GM19395 (cell line): Measurements from ENCODE around the gene BANP.
"Not testable (repeated sequence)": the region's sequence is repeated elsewhere in the genome, so short reads cannot be mapped to it uniquely, and the experiment has no call there.

ENCODE experiments used
- ATAC-seq: cut with Tn5 transposase; IDR thresholded peaks from one replicate; pipeline ENCODE4 v1.9.1; 2021; ENCODE audit warnings: mild to moderate bottlenecking, moderate library complexity; ENCODE audit not compliant: unreplicated experiment

The BANP gene

DNA sequence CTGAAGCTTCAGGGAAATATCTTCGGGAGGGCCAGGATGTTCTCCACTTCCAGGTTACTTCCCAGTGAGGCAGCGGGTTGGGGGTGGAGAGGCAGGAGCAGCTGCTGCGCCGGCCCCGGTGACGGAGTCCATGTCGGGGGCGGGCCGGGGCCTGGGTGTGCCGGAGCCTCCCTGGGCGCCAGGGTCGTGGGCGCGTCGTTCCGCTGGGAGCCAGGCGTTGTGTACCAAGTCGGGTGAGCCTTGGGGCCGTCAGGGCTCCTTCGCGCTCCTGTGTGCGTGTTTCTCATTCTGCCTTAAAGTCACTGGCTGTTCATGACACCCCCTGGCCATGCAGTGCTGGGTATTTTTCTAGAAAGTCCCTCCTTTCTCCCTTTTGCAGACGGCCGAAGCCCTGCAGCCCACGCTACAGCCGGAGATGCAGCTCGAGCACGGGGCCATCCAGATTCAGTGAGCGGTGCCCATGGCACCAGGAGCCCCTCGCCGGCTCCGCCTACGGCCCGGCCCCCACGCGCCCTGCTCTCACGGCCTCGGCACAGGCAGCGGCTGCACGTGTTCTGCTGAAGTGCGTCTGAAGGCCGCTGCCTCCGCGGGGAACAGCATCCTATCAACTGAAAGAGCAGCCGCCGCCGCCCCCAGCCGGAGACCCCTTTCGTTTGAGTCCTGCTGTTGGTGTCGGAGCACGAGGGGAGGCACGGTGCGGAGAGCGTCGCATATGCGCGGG lies 125.1 kb downstream of the BANP start:
- ATAC-seq = no peak

GRCh38 chr16:88076932-88077320 lies 125.7 kb downstream of the BANP start:
- not testable (repeated sequence) for ATAC-seq

DNA sequence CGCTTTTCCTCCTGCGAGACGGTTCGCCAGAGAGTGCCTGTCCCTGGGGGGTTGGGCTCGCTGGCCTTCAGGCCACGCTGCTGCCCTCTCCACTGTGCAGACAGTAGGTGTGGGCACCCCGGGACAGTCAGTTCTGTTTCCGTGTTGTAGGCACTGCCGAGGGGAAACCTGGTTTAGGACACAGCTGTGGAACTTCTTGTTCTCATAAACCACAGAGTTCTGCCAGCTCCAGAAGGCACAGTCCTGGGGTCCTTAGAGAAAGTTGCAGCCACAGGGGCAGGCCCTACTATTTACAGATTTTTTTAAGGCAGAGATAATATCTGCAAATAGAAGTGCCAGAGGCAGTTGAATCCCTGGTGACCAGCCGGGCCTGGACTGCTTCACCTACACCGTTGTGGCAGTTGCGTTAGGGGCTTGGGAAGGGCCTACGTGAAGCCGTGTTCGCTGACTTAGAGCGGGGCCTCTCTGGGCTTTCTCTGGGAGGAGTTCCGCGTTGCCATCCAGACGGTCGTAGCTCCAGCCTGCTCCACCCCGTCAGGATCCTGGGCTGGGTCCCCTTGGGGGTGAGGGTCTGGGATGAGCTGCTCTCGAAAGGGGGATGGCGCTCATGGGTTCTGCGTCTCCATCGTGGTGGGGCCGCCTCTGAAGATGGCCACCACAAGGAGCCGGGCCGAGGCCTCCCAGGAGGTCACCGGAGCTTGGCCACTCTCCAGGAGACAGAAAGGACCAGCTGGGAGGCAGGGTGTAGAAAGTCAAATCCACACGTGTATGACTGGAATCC lies 126.3 kb downstream of the BANP start:
- no peak for ATAC-seq

DNA sequence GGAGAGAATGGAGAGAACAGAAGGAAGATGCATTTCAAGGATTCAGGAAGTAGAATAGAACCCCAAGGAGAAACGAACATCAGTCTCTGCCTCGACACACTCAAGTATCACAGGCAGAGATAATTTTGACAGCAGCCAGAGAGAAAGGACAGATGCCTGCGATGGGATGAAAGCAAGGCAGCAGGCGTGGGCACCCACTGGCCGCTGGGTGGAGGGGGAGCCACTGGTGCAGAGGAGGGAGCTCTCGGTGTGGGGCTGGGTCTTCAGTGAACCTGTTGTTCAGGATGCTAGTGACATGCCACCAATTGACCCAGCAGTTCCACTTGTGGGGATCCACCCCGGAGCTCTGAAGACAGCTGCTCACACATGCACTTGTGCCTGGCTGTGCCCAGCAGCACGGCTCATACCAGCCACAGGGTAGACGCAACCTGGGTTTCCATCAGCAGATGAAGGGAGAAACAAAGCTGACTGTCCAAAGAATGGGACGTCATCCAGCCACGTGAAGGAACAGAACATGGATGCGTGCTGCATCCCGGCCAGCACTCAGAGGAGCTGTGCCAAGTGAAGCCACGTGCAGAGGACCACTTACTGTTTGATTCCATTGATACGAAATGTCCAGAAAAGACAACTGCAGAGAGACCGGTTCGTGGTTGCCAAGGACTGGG lies 127.0 kb downstream of the BANP start:
- no peak for ATAC-seq

- ATAC-seq = no peak
These were observed 132.3 kb downstream of the BANP start for GRCh38 chr16:88083582-88083981.

DNA sequence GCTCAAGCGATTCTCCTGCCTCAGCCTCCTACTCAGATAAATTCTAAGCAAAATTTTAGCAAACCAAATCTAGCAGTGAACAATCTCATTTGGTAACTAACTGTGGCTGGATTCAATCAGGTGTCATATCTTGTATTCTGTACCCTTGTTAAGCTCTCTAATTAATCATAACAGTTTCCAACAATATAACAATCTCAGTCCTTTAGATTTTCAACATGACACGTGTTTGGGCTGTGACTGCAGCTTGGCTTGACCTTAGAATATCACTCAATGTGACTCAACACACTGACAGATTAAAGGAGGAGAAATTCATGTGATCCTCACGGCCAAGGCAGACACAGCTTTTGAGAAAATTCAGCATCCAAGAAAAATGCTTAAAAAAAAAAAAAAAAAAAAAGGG lies 133.6 kb downstream of the BANP start:
- no peak for ATAC-seq

- ATAC-seq = no peak
These were observed 135.6 kb downstream of the BANP start for GRCh38 chr16:88086571-88087516.

DNA sequence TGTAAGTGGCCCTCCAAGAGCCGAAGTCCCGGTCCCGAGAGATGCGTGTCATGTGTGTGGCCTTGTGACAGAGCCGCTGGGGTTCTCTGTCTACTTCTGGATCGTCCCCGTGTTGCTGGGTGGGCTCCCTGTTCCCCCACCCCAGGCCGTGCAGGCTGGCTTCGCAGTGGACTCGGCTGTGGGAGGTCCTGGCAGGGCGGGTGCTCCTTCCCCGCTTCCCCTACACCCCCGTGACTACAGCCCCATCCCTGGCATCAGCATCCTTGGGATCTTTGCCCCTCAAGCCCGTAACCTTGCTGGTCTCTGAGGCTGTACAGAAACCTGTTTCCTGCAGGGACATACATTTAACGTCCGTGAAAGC lies 136.3 kb downstream of the BANP start:
- no peak for ATAC-seq

DNA sequence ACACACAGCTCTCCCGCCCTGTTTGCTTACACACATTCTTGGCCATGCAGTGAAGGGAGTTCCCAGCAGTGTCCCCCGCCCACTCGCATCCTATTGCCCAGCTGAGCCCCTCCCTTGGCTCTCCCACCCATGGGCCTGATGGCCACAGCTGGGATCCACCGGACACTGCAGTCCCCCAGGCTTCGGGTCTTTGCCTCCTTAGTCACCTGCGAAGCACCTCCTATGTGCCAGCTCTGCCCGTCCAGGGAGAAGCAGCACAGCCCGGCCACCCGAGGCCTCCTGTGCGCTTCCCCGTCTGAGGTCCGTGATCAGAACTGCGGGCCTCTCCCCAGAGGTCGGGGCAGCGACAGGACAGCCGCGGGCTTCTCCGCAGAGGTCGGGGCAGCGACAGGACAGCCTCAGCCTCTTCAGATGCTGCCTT lies 136.9 kb downstream of the BANP start:
- ATAC-seq = no peak

GRCh38 chr16:88088611-88089010 lies 137.4 kb downstream of the BANP start:
- not testable (repeated sequence) for ATAC-seq

GRCh38 chr16:88089071-88089470 lies 137.8 kb downstream of the BANP start:
- not testable (repeated sequence) for ATAC-seq

DNA sequence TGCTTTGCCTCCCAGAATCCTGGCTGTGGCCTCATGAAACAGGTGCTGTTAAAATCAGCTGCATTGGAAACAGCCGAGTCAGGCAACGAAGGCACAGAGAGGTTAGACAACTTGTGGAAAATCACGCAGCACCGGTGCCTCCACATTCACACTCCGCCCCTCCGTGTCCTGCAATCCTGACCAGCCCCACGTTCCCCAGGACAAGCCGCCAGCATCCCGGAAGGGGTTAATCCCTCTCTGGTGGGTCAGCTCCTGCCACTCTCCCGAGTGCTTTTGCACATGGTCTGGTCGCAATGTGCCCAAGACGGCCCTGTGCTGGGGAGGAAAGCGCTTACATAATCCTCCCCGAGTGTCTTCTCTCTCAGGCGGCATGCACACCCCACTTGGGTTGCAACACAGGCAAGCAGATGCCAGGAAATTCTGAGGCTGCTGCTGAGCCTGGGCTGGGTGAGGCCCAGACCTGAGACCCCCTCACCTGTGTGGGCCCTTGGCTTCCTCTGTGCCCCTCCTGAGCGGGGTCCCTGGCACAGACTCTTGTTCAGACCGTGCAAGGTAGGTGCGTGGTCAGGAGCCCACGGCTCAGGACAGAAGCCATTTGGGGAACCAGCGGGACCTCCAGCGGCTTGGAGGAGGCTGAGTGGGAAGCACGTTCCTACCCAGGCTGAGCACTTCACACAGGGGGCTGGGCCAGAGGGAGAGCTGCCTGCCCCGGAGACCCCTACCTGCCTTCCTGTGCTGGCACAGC lies 138.6 kb downstream of the BANP start:
- not testable (repeated sequence) for ATAC-seq

DNA sequence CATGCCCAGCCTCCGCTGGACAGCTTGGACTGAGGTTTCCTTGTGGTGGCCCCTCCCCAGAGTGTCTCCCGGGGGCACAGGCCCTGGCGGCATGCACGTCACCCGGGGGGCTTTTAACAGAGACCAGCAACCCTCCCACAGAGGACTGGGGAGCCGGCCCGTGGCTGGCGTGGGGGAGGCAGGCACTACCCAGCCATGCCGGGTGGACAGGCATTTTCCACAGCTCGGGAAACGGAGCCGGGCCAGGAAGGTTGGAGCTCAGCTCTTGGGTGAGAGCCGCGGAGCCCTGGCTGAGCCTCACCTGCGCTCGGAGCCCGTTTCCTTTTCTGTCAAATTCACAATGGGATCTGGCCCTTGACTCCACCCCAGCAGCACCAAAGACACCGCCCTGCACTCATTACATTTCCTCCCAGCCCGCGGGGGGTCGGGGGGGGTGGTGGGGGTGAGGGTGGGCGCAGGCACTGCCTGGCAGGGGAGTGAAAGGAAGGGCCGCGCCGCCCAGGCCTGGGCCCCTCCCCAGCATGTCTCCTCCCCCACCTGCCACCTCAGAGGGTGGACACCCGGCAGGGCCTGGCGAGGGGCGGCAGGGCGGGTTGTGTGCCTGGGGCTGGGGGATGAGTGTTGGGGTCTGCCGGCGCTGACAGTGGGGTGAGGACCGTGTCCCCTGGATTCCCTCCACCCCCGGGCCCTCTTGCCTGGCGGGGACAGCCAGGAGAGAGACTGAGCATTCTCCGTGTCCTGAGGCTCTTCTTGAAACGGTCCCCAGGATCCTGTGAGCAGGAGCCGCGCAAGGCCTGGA lies 139.3 kb downstream of the BANP start:
- ATAC-seq = not testable (repeated sequence)

DNA sequence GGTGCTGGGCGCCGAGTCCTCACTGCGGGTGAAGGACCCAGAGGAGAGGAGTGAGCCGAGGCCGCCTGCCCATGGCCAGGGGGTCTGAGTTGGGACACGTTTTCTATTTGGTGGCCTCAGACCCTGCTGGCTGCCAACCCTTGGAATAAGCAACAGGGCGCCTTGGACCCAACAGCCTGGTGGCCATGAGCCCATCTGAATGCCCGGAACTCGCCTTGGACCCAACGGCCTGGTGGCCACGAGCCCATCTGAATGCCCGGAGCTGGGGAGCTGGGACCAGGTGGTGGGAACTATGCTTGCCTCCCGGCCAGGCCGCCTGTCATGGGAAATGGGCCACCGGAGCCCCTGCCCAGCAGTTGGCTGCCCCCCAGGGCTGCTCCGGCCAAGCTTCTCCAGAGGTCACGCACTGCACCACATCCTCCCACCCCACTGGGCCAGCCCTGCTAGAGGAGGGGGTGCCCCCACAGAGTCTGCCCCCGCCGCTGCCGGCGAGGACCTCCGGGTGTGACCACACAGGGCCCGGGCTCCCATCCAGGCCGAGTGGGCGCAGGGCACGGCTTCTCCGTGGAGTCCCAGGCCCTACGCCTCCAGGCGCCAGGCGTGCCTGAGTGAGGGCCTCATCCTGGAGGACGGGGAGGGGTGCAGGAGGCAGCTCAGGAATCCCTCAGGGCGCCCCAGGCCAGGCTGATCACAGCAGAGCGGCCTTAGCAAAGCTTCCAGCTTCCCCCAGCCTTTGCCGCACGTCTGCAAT lies 140.2 kb downstream of the BANP start:
- ATAC-seq = not testable (repeated sequence)

- ATAC-seq = not testable (repeated sequence)
These were observed 140.7 kb downstream of the BANP start for GRCh38 chr16:88091972-88092302.

DNA sequence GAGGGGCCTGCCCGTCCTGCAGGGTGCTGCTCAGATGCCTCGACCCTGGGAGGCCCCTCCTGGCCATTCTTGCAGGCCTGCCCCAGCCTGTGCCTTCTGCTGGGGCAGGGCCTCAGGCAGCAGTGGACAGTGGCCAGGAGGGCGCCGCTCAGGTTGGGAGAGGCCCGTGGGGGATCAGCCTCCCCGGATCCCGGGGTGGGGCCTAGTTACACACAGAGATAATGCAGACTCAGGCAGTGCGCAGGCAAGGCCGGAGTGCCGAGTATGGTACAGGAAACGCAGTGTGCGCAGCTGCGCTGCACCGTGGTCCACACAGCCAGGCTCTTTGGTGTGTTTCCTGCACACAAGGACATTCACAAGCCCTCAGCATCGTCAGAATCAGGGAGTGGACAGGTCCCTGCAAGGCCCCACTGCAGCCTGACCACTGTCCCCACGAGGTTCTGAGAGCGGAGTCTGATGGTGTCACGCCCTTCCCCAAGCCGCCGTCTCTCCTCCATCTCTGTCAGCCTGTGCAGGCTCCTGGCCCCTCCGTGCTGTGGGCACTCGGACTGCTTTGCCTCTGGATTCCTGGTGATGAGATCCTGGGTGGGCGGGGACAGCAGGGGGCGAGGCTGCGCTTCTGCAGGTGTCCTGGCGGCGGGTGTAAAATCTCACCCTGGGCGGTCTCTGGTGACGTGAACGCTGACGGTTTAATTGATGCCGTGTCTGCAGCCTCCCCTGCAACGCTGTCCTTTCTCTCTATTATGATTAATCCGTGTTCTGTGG lies 141.7 kb downstream of the BANP start:
- ATAC-seq = not testable (repeated sequence)

DNA sequence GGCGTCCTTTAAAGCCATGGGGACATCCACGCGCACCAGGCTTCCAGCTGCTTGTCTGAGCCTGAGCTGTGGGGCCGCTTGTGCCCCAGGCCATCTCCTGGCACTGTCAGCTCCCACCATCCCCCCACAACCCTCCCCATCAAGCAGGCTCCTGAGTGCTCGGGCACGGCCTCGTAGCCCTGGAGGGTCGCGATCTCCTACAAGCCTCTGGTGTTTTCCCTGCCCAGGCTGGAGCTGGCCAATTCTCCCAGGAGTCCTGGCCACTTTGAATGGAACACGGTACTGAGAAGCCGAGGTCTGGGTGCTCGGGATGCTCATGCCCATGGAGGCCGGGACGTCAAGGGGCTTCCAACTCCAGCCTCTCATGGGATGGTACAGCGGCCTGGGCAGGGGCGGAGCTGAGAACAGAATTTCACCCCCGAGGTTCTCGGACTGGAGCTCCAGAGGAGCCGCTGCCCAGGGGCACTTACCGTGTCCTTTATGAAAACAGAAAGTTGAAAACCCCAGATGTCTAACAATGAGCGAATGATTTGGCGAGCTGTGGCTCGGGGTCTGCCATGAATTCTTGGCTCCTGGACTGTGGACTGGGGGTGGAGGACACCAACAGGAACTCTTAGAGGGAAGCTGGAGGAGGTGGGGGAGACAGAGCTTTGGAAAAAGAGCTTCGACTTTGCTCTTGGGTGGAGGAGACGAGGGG lies 142.5 kb downstream of the BANP start:
- ATAC-seq = not testable (repeated sequence)
